EL (cell line): ENCODE data around the gene TENT5C.

Source experiments
- DNase-seq: peaks from one replicate; pipeline ENCODE4 v3.0.0-alpha.2; 2016

Gene TENT5C

GRCh38 chr1:117615474-117615873 lies 9.6 kb downstream of the TENT5C start:
- DNase-seq = no peak

DNA sequence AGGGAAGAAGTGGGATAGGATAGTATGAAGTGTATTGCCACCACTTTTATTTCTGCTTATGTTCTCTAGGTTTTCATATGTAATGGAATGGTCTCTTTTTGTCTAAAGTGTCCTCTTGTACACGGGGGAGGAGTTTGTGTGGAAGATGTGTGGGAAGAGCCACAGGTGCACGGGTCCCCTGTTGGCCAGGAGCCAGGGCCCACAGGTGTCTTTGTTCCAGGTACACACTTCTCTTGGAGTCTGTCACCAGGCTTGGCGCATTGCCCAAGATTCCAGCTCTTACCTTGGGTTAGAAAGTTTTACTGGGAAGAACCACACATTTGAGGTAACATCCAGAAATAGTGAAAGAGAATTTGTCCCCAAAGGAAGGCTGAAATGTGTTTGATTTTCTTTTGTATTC lies 10.5 kb downstream of the TENT5C start:
- no peak for DNase-seq

GRCh38 chr1:117616967-117617366 lies 11.1 kb downstream of the TENT5C start:
- DNase-seq = no peak

GRCh38 chr1:117618450-117619122 lies 12.7 kb downstream of the TENT5C start:
- no peak for DNase-seq

GRCh38 chr1:117620440-117620839 lies 14.6 kb downstream of the TENT5C start:
- DNase-seq = no peak

- no peak for DNase-seq
Measured at GRCh38 chr1:117621316-117621715, 15.5 kb downstream of the TENT5C start.

DNA sequence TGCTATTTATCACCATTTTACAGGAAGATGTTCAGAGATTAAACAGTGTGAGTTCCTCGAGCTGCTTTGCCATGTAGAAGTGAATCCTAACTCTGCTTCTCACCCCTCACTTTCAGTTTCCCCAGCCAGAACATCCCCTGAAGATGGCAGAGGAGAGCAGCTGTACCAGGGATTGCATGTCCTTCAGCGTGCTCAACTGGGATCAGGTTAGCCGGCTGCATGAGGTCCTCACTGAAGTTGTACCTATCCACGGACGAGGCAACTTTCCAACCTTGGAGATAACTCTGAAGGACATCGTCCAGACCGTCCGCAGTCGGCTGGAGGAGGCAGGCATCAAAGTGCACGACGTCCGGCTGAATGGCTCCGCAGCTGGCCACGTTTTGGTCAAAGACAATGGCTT lies 16.9 kb downstream of the TENT5C start:
- DNase-seq = no peak

GRCh38 chr1:117623141-117623540 lies 17.3 kb downstream of the TENT5C start:
- DNase-seq = no peak

DNA sequence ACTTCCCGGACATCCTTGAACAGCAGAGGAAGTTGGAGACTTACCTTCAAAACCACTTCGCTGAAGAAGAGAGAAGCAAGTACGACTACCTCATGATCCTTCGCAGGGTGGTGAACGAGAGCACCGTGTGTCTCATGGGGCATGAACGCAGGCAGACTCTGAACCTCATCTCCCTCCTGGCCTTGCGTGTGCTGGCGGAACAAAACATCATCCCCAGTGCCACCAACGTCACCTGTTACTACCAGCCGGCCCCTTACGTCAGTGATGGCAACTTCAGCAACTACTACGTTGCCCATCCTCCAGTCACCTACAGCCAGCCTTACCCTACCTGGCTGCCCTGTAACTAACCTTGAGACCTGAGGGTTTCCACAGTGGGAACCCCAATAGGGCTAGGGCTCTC lies 17.9 kb downstream of the TENT5C start:
- DNase-seq = no peak

DNA sequence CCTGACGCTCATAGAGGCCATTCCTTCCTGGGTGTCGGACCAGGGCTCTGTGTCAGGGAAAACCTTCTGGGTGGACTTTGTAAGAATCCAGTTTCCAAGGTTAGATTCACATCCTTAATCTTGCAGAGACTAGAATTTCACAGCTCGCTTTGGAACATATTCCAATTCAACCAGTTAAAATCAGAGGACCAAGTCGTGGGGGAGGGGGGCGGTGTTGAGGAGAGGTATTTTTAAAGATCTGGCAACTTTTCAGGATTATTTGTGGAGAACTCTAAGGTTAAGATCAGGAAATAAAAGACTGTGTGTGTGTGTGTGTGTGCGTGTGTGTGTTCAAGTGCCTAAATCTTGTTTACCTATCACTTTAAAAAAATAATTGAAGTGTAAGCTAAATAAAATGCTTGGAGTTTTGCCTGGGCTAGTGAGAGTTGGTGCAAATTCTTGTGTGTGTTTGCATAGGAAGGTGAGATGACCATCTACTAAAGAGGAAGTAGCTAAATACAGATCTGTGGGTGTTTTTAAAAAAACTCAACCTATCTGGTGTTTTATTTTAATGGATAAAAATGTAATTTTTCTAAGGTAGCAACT lies 21.8 kb downstream of the TENT5C start:
- no peak for DNase-seq

- no peak for DNase-seq
Measured at GRCh38 chr1:117628343-117628742, 22.5 kb downstream of the TENT5C start.

DNA sequence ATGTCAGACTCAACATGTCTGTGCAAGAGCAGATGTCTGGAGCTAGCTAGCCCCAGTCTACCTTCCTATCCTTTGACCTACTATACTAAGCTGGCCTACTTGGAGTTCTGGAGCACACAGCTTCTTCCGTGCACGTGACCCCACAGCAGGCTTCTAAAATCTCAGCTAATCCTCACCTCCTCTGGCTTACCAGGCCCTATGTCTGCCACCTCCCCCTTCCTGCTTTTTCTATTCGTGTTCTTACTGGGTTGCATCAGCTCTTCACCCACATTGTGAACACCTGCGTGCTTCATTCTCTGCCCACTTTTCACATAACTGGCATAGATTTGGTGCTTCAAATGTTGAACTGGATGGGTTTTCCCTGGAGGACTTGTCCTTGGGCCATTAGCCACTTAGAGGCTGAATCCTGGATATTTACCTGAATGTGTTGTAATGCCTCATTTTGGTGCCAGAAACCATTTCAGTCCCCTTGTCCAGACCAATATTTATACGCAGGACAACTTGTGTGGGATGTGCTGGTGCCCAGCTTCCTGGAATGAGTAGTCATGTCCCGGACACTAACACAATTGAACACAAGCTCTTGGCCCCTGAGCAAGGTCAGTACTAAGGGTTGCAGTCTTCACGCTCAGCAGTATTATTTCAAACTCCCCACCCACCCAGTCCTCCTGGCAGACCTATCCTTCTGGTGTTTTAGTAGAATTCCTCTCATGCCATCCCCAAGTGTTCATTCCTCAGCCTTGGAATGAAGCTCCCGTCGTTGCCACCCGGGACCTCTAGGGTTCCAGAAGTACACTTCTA lies 24.0 kb downstream of the TENT5C start:
- DNase-seq = no peak

- no peak for DNase-seq
Measured at GRCh38 chr1:117630423-117630998, 24.7 kb downstream of the TENT5C start.

DNA sequence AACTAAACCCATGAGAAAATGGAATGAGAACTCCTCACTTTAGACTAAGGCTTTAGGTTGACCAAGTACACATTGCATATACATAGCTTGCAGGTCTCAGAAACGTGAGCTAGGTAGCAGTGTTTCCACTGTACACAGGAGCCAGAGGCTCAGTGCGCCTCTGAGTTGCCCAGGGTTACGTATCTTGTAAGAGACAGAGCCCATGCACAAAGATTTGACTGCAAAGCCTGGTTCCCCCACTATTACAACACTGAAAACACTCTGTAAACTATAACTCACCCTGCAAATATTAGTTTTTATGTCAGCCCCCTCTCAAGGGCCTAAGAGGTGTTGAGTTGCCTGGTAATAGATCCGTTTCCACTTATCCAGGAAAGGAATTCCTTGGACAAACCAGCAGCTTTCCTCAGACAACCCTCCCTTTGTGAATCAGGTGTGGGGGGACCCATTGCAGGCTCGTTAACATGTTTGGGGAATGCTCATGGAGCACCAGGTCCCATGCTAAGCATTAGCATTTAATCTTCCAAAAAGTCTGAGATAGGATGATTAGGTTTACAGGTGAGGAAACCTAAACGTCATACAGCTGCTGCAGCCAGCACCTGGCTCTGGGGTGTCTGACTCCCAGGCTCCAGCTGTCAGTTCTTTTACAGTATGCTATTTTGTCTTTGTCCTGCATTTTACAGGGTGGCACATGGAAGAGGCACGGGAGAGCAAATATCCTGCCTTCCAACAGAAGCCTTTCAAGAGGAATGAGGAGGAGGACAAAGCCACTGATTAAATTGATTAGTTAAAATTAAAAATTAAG lies 25.7 kb downstream of the TENT5C start:
- no peak for DNase-seq

DNA sequence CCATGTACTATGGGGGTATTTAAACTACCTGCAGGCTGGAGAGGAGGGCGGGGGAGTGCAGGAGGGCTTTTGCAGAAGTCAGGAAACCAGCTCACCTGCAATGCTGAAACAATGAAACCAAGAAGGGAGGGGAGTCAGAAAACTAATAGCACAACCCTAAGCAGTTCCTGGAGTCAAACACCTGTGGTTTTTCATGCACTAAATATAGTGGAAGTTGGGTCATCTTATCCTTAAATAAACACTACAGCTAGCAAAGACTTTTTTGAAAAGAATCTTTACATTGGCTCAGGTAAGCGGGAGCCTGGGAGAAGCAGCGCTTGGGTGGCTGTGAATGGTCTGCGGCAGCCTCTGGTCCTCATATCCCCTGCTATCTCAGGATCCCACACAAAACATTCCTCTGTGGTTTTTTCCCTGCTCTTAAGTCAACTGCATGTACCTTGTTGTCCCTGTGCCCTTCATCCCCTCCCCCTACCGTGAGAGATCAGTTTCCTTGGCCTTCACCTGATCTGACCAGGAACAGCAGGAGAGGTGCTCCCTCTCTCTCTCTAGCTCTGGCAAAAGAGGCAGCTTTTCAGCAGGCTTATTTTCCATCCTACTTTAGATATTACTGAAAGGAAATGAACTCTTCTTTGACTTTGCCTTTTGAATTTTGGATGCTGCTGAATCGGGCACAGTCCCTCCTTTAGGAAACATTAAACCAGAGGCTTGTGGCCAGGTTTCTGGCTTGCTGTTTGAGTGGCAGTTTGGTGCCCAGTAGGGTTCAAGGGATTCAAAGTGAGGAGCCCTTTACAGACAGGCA lies 26.6 kb downstream of the TENT5C start:
- DNase-seq = no peak

DNA sequence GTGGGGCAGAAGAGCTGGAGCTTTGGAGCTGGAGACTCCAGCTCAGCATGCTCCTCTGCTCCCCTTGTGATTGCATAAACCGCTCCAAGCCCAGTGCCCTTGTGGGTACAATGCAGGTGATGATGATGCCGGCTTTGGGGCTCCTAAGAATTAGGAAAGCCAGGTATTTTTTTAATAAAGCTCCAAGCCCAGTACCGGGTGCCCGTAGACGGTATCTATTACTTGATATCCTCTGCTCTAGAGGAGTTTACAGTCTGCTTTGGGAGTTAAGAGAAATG lies 27.2 kb downstream of the TENT5C start:
- DNase-seq = no peak

GRCh38 chr1:117633423-117633822 lies 27.6 kb downstream of the TENT5C start:
- DNase-seq = no peak

GRCh38 chr1:117633936-117634335 lies 28.1 kb downstream of the TENT5C start:
- DNase-seq = no peak

GRCh38 chr1:117634631-117635030 lies 28.8 kb downstream of the TENT5C start:
- no peak for DNase-seq

DNA sequence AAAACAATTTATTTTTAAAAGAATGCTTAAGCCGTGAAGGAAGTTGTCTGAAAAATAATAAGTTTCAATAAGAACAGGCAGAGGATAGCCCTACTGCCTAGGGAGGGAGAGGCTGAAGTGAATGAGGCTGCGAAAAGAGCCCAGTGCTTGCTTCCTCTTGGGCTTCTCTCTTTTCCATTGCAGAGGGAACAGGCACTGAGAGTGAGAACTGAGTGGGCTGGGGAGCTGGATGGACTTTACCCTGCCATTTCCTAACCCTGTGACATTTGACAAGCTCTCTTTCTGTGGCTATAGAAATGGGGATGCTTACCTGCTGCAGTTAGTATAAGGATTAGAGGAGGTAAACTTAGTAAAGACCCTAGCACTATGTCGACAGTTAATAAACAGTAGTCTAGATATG lies 30.0 kb downstream of the TENT5C start:
- no peak for DNase-seq

DNA sequence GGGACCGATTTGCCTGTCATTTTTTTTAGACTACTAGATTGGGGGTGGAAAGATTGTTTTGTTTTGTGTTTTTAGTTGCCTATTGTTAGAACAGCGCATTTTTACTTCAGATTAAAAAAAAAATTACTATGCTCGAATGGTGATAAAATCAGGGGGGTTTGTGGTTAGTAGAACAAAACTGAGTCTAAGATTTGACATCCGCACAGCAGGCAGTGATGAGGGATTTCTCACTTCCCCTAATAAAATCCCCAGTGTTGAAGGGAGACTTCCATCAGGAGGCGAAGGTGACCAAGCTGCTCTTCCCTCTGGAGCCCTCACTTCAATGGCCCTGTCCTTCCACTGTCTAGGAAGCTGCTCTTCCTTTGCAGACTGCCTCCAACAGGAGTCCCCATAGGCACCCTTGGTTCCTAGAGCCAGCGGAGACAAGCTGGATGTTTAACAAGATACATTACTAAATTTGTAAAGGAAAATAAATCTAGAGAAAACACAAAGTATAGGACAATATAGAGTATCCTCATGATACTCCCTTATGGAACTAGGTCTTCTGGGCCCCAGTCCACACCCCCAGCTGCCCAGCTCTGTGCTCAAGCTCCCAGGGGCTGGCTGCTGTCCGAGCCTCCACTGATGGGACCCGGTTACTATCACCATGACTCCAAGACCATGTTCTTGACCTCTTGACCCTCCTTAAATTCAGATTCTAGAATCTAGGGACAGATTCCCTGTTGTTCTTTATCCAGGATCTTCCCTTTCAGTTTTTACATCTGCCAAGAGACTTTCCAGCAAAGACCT lies 31.0 kb downstream of the TENT5C start:
- no peak for DNase-seq

DNA sequence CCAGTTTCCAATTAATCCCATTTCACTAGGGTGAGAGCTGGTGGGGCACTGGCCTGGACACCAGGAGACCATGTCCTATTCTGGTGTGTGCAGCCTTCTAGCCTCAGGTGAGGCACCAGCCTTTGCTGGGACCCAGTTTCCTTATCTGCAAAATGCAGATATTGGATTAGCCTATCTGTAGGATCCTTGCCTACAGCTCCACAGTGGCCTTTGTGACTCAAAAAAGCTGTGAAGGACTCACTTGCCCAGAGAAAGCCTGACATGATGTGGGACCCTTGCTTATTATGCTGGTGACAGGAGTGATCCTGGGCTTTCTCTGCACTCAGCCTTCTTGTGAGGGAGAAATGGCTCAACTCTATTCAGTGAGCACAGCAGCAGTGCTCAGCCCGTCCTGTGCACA lies 32.3 kb downstream of the TENT5C start:
- no peak for DNase-seq
